Type B pancreatic cell (in vitro differentiated cells): ENCODE data around the gene TADA2A. TPM values are rescaled to one million over a fixed set of nuclear protein-coding genes. Genes with fewer than 3 reads are reported as not detected.

ENCODE experiments used
- DNase-seq: peaks from one replicate; pipeline ENCODE4 v3.0.0; 2021; ENCODE audit warnings: mixed read lengths; ENCODE audit not compliant: unreplicated experiment; ENCODE audit errors: extremely low spot score
- H3K27ac Mint-ChIP-seq: 2 replicates; pipeline ENCODE4 v1.8.0; 2021; ENCODE audit warnings: mild to moderate bottlenecking, mixed read lengths
- H3K27me3 Mint-ChIP-seq: 2 replicates; pipeline ENCODE4 v1.8.0; 2021; ENCODE audit warnings: mixed read lengths
- H3K36me3 Mint-ChIP-seq: 2 replicates; pipeline ENCODE4 v1.8.0; 2021; ENCODE audit warnings: mixed read lengths
- H3K4me1 Mint-ChIP-seq: one replicate; pipeline ENCODE4 v1.8.0; 2021; ENCODE audit warnings: mixed read lengths; ENCODE audit not compliant: unreplicated experiment
- H3K4me3 Mint-ChIP-seq: 2 replicates; pipeline ENCODE4 v1.8.0; 2021; ENCODE audit warnings: mild to moderate bottlenecking, mixed read lengths
- H3K9me3 Mint-ChIP-seq: 2 replicates; pipeline ENCODE4 v1.8.0; 2021; ENCODE audit warnings: mixed read lengths
- total RNA-seq: library from RNA; stranded (reverse); gene quantifications from 2 replicates; pipeline ENCODE4 v1.2.1, GENCODE V29; 2021; ENCODE audit warnings: low replicate concordance
- TF ChIP-seq, protein P1 (sequence below): fragments of 200-600 bp; sonication (generic); conservative IDR thresholded peaks from 2 replicates; pipeline ENCODE4 v1.5.0; 2021; ENCODE audit warnings: antibody characterized with exemption, mild to moderate bottlenecking

Gene TADA2A
- total RNA-seq, 1 donor from 2014 or later: 28.5 TPM

DNA sequence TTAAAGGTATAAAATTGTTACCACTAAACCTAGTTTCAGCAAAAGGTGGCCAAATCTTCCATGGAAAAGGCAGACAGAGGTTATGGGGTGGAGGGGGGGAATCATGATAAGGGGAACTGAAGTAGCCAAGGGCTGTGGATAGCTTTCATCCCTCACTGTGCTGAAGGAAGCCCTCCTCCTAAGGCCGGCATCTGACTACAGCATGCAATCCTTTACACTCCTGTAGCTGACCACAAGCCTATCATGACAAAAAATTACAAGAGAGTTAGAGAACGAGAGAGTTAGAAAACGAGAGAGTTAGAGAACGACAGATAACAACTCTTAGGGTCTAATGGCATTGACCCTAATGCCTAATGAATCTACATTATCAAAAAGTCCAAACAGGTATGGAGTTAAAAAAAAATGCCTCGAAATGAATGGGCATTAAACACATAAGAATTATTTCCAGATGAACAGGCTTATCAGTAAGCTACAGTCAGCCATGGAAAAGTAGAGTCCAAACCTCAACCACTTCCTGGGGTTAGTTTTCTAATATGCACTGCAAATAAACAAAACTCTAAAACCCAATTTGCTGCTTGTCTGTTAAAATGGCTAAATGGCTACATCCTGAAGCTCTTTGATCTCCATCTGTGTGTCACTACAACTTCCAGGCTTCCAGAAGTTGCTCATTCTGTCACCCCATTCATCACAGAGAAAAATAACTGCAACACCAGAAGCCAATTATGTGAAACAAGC is 112.7 kb downstream of the TADA2A start:
- H3K9me3 Mint-ChIP-seq: no peaks in the 10 kb centered on the region
- peaks cover 18% of the 10 kb centered on the region for H3K36me3 Mint-ChIP-seq
- TF ChIP-seq, protein P1, sequence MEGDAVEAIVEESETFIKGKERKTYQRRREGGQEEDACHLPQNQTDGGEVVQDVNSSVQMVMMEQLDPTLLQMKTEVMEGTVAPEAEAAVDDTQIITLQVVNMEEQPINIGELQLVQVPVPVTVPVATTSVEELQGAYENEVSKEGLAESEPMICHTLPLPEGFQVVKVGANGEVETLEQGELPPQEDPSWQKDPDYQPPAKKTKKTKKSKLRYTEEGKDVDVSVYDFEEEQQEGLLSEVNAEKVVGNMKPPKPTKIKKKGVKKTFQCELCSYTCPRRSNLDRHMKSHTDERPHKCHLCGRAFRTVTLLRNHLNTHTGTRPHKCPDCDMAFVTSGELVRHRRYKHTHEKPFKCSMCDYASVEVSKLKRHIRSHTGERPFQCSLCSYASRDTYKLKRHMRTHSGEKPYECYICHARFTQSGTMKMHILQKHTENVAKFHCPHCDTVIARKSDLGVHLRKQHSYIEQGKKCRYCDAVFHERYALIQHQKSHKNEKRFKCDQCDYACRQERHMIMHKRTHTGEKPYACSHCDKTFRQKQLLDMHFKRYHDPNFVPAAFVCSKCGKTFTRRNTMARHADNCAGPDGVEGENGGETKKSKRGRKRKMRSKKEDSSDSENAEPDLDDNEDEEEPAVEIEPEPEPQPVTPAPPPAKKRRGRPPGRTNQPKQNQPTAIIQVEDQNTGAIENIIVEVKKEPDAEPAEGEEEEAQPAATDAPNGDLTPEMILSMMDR: no peak
- no peaks in the 10 kb centered on the region for H3K27me3 Mint-ChIP-seq
- H3K4me3 Mint-ChIP-seq: no peak overlapping the region
- DNase-seq: no peak
- no peak overlapping the region for H3K27ac Mint-ChIP-seq
- peaks cover 4% of the 10 kb centered on the region for H3K4me1 Mint-ChIP-seq

DNA sequence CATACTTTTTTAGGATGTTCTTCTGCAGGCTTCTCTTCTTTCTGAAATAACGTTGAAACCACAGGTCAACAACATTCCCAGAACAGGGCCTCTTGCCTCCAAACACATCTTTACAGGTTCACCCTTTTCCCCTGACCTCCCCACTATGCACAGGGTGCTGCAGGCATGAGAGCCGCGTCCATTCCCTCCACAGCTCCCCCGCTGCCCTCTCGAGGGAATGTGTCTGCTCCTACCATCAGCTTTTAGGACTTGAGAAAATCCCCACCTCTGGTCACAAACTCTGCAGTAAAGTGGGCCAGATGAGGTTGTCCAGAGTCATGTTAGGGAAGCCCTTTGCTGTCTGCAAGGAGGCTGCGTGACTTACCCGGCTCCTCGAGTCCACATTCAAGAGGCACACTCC is 113.5 kb downstream of the TADA2A start:
- Mint-ChIP-seq H3K9me3 (no peaks in the 10 kb centered on the region), H3K27ac (no peak overlapping the region), H3K4me3 (no peak overlapping the region), H3K4me1 (peaks cover 4% of the 10 kb centered on the region), H3K27me3 (no peaks in the 10 kb centered on the region), H3K36me3 (peaks cover 21% of the 10 kb centered on the region)
- DNase-seq: no peak
- TF ChIP-seq, protein P1: no peak

- Mint-ChIP-seq H3K36me3 (peaks cover 21% of the 10 kb centered on the region), H3K27ac (no peak overlapping the region), H3K9me3 (no peaks in the 10 kb centered on the region), H3K4me1 (peaks cover 4% of the 10 kb centered on the region), H3K27me3 (no peaks in the 10 kb centered on the region), H3K4me3 (no peak overlapping the region)
- no peak for DNase-seq
- TF ChIP-seq, protein P1: no peak
Measured at GRCh38 chr17:37521821-37522220, 115.1 kb downstream of the TADA2A start.

DNA sequence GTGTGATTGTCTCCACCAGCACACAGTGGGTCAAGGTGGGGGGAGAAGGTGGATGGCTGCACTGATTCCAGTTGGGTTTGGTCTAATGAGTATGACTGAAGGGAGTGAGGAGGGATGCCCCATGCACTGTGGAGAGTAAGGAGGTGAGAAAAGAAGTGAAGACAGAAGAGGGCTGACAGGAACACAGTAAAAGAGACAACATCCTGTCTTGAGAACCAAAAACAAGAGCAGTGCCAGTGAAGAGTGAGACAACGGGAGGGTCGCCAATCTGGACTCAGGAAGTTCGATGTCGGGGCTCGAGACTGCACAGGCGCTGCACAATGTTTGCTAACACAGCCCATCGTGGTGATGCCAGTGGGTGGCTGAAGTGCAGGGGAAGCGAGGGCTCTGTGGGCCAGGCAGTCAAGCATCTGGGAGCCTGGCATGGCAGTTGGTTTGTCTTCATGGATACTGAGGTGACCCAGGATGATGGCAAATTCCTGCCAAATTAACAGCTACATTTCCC is 117.1 kb downstream of the TADA2A start:
- Mint-ChIP-seq H3K27me3 (no peaks in the 10 kb centered on the region), H3K36me3 (peaks cover 10% of the 10 kb centered on the region), H3K4me3 (no peak overlapping the region), H3K27ac (no peak overlapping the region), H3K4me1 (peaks cover 4% of the 10 kb centered on the region), H3K9me3 (no peaks in the 10 kb centered on the region)
- TF ChIP-seq, protein P1: no peak
- no peak for DNase-seq

- Mint-ChIP-seq H3K27me3 (no peaks in the 10 kb centered on the region), H3K9me3 (no peaks in the 10 kb centered on the region), H3K4me1 (no peaks in the 10 kb centered on the region), H3K27ac (no peak overlapping the region), H3K36me3 (peaks cover 15% of the 10 kb centered on the region), H3K4me3 (no peak overlapping the region)
- TF ChIP-seq, protein P1: peak; percentile 80
- DNase-seq: no peak
Measured at GRCh38 chr17:37527249-37527851, 120.7 kb downstream of the TADA2A start.

Other genes starting within 250 kb of the TADA2A start
- 1.6 TPM in 1 of 2 replicates, not detected in the other for gene C17orf78, start 30.9 kb upstream of the TADA2A start, total RNA-seq
- 86.7 and 101 TPM in 2 replicates for gene ACACA, start 50 bp upstream of the TADA2A start, total RNA-seq
- gene DUSP14, start 83.0 kb downstream of the TADA2A start, total RNA-seq: 12.7 and 16.0 TPM in 2 replicates
- 41.8 and 45.0 TPM in 2 replicates for gene SYNRG, start 202.5 kb downstream of the TADA2A start, total RNA-seq
- 37.5 and 49.4 TPM in 2 replicates for gene DDX52, start 236.6 kb downstream of the TADA2A start, total RNA-seq